ENCODE results near the gene PLEKHA5. TPM values are rescaled to one million over a fixed set of nuclear protein-coding genes. Genes with fewer than 3 reads are reported as not detected.

PLEKHA5 gene
- total RNA-seq, 5 donors from 2014 or later (not counting 1 experiment from before 2014, with no cell fraction given) = 0.96 to 11.0 (median 4.9) TPM

- H3K36me3 Mint-ChIP-seq = peaks cover 5% of the 10 kb centered on the region
- ChIA-PET POLR2A (no interaction called here), CTCF (interaction anchor here in 1 of 2 donors (0.7 kb wide), 1 partner anchor 10 kb away, joined by 3 read pairs; no protein-coding TSS in a partner anchor)
- H3K4me1 Mint-ChIP-seq = no peaks in the 10 kb centered on the region
- H3K4me3 Mint-ChIP-seq = no peak overlapping the region
- no peaks in the 10 kb centered on the region for H3K4me1 ChIP-seq (ENCODE audit: control insufficient read depth in 1 of 2, extremely low read depth in 1 of 2, insufficient read depth in 2 of 2, low read length in 2 of 2)
- no peak overlapping the region for H3K27ac Mint-ChIP-seq
- ATAC-seq (replicated peaks in 1 of 4) (no peak), DNase-seq (no peak)
- no peaks in the 10 kb centered on the region for H3K9me3 ChIP-seq
- H3K27me3 Mint-ChIP-seq = no peaks in the 10 kb centered on the region
- no peaks in the 10 kb centered on the region for H3K9me3 Mint-ChIP-seq
- no CpG with 5 or more reads among the region's 2 CpGs for WGBS (ENCODE audit: insufficient coverage)
- H3K27ac ChIP-seq (ENCODE audit: low read length) = no peak overlapping the region
- H3K27me3 ChIP-seq (replicated peaks in 1 of 2; ENCODE audit: control insufficient read depth in 2 of 2, extremely low read depth in 1 of 2, insufficient read depth in 2 of 2, low read length in 1 of 2) = no peaks in the 10 kb centered on the region
- no peak overlapping the region for H3K4me3 ChIP-seq (ENCODE audit: control insufficient read depth in 1 of 2, extremely low read depth in 1 of 2, low read length in 1 of 2)
- peaks cover 2 to 3% of the 10 kb centered on the region in 2 donors for H3K36me3 ChIP-seq (ENCODE audit: control insufficient read depth in 2 of 2, extremely low read depth in 1 of 2, insufficient read depth in 1 of 2, low read length in 1 of 2)
Observed at GRCh38 chr12:19375888-19376287, 246.4 kb downstream of the PLEKHA5 start.

- WGBS (ENCODE audit: insufficient coverage) = 93% methylated on average over 3 of the region's 5 CpGs
- no peak for DNase-seq
- ChIA-PET POLR2A (no interaction called here), CTCF (no interaction called here)
- no peak overlapping the region for H3K27ac ChIP-seq (ENCODE audit: low read length)
- no peaks in the 10 kb centered on the region for H3K27me3 ChIP-seq (replicated peaks in 1 of 2; ENCODE audit: control insufficient read depth in 2 of 2, extremely low read depth in 1 of 2, insufficient read depth in 2 of 2, low read length in 1 of 2)
- Mint-ChIP-seq H3K27ac (no peak overlapping the region), H3K4me3 (no peak overlapping the region), H3K9me3 (no peaks in the 10 kb centered on the region), H3K4me1 (no peaks in the 10 kb centered on the region), H3K27me3 (no peaks in the 10 kb centered on the region), H3K36me3 (no peaks in the 10 kb centered on the region)
- H3K4me1 ChIP-seq (ENCODE audit: control insufficient read depth in 1 of 2, extremely low read depth in 1 of 2, insufficient read depth in 2 of 2, low read length in 2 of 2) = no peaks in the 10 kb centered on the region
- no peak for ATAC-seq (replicated peaks in 1 of 4)
- H3K36me3 ChIP-seq (ENCODE audit: control insufficient read depth in 2 of 2, extremely low read depth in 1 of 2, insufficient read depth in 1 of 2, low read length in 1 of 2) = no peaks in the 10 kb centered on the region
- no peaks in the 10 kb centered on the region for H3K9me3 ChIP-seq
- no peak overlapping the region for H3K4me3 ChIP-seq (ENCODE audit: control insufficient read depth in 1 of 2, extremely low read depth in 1 of 2, low read length in 1 of 2)
Observed at GRCh38 chr12:19376691-19377090, 247.2 kb downstream of the PLEKHA5 start.

DNA sequence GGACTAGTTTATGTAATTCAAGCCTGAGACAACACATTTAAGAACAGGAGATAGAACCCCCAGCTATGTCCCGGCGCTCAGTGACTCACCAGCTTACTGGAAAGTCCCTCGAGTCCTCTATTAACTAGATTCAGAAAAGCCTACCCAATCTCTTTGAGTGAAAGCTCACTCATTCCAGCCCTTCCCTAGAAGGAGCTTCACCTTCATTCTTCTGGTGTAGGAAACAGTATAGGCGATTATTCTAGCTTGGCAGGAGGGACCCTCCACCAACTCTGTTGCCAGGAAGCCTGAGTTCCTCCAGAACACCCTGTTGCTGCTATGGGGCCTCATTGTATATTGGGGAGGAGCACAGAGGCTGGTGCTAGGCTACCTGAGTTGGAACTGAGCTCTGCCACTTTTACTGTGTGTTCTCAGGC lies 252.6 kb downstream of the PLEKHA5 start:
- Histone ChIP-seq H3K36me3 (ENCODE audit: control insufficient read depth in 2 of 2, extremely low read depth in 1 of 2, insufficient read depth in 1 of 2, low read length in 1 of 2) (no peaks in the 10 kb centered on the region), H3K4me1 (ENCODE audit: control insufficient read depth in 1 of 2, extremely low read depth in 1 of 2, insufficient read depth in 2 of 2, low read length in 2 of 2) (no peaks in the 10 kb centered on the region), H3K9me3 (no peaks in the 10 kb centered on the region), H3K27me3 (replicated peaks in 1 of 2; ENCODE audit: control insufficient read depth in 2 of 2, extremely low read depth in 1 of 2, insufficient read depth in 2 of 2, low read length in 1 of 2) (no peaks in the 10 kb centered on the region), H3K27ac (ENCODE audit: low read length) (no peak overlapping the region), H3K4me3 (ENCODE audit: control insufficient read depth in 1 of 2, extremely low read depth in 1 of 2, low read length in 1 of 2) (no peak overlapping the region)
- CTCF ChIA-PET = interaction anchor here in 1 of 2 donors (0.6 kb wide), 1 partner anchor 181 kb away, joined by 3 read pairs; no protein-coding TSS in a partner anchor
- no peaks in the 10 kb centered on the region for H3K9me3 Mint-ChIP-seq
- POLR2A ChIA-PET = no interaction called here
- H3K27me3 Mint-ChIP-seq = no peaks in the 10 kb centered on the region
- H3K27ac Mint-ChIP-seq = peak overlapping the region in 1 of 2 donors; percentile 16
- no peak overlapping the region for H3K4me3 Mint-ChIP-seq
- H3K4me1 Mint-ChIP-seq = peaks cover 0 to 4% (median 3%) of the 10 kb centered on the region in 3 donors
- DNase-seq = peak in 1 of 35 experiments; percentile 24
- WGBS (ENCODE audit: insufficient coverage) = 29% methylated on average over 3 of the region's 4 CpGs
- H3K36me3 Mint-ChIP-seq = no peaks in the 10 kb centered on the region
- peak in 1 of 4 experiments; percentile 37 for ATAC-seq (replicated peaks in 1 of 4)

GRCh38 chr12:19382563-19382962 lies 253.0 kb downstream of the PLEKHA5 start:
- no peak overlapping the region for H3K27ac Mint-ChIP-seq
- peaks cover 0 to 4% (median 3%) of the 10 kb centered on the region in 3 donors for H3K4me1 Mint-ChIP-seq
- POLR2A ChIA-PET = no interaction called here
- no peak overlapping the region for H3K4me3 Mint-ChIP-seq
- H3K27me3 ChIP-seq (replicated peaks in 1 of 2; ENCODE audit: control insufficient read depth in 2 of 2, extremely low read depth in 1 of 2, insufficient read depth in 2 of 2, low read length in 1 of 2) = no peaks in the 10 kb centered on the region
- CTCF ChIA-PET = no interaction called here
- H3K36me3 Mint-ChIP-seq = no peaks in the 10 kb centered on the region
- no peak overlapping the region for H3K4me3 ChIP-seq (ENCODE audit: control insufficient read depth in 1 of 2, extremely low read depth in 1 of 2, low read length in 1 of 2)
- ATAC-seq (replicated peaks in 1 of 4) (no peak), DNase-seq (no peak)
- no peaks in the 10 kb centered on the region for H3K36me3 ChIP-seq (ENCODE audit: control insufficient read depth in 2 of 2, extremely low read depth in 1 of 2, insufficient read depth in 1 of 2, low read length in 1 of 2)
- WGBS (ENCODE audit: insufficient coverage) = 94% methylated on average over 3 of the region's 9 CpGs
- H3K27ac ChIP-seq (ENCODE audit: low read length) = no peak overlapping the region
- H3K27me3 Mint-ChIP-seq = no peaks in the 10 kb centered on the region
- H3K4me1 ChIP-seq (ENCODE audit: control insufficient read depth in 1 of 2, extremely low read depth in 1 of 2, insufficient read depth in 2 of 2, low read length in 2 of 2) = no peaks in the 10 kb centered on the region
- H3K9me3 ChIP-seq = no peaks in the 10 kb centered on the region
- H3K9me3 Mint-ChIP-seq = no peaks in the 10 kb centered on the region

DNA sequence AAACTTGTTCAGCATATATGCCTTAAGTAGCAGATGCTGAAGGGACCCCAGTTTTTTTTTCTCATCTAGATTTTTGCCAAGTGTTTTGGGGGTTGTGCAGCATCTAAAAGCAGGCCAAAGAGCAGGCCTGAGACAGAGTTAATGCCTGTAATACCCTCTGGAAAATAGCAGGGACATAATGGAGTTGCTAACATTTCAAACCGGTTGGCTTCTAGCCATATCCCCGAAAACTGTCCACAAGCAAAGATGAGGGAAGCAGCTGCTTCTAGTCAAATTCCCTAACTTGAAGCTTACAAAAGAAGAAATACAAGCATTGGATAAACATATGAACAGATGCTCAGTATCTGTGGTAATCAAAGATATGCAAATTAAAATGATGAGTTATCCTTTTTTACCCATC lies 257.6 kb downstream of the PLEKHA5 start:
- H3K4me1 ChIP-seq (ENCODE audit: control insufficient read depth in 1 of 2, extremely low read depth in 1 of 2, insufficient read depth in 2 of 2, low read length in 2 of 2) = no peaks in the 10 kb centered on the region
- H3K27ac ChIP-seq (ENCODE audit: low read length) = no peak overlapping the region
- 100% methylated on average over 2 of the region's 2 CpGs for WGBS (ENCODE audit: insufficient coverage)
- H3K36me3 ChIP-seq (ENCODE audit: control insufficient read depth in 2 of 2, extremely low read depth in 1 of 2, insufficient read depth in 1 of 2, low read length in 1 of 2) = no peaks in the 10 kb centered on the region
- no peaks in the 10 kb centered on the region for H3K9me3 ChIP-seq
- H3K27me3 ChIP-seq (replicated peaks in 1 of 2; ENCODE audit: control insufficient read depth in 2 of 2, extremely low read depth in 1 of 2, insufficient read depth in 2 of 2, low read length in 1 of 2) = no peaks in the 10 kb centered on the region
- no peak for ATAC-seq (replicated peaks in 1 of 4)
- Mint-ChIP-seq H3K27ac (no peak overlapping the region), H3K4me1 (peaks cover 0 to 2% (median 2%) of the 10 kb centered on the region in 3 donors), H3K4me3 (no peak overlapping the region), H3K36me3 (no peaks in the 10 kb centered on the region), H3K9me3 (no peaks in the 10 kb centered on the region), H3K27me3 (peaks cover 0 to 1% of the 10 kb centered on the region in 2 donors)
- ChIA-PET CTCF (no interaction called here), POLR2A (interaction anchor here in 1 of 2 donors (0.6 kb wide), 1 partner anchor 94 kb away, joined by 3 read pairs; no protein-coding TSS in a partner anchor)
- DNase-seq = no peak
- no peak overlapping the region for H3K4me3 ChIP-seq (ENCODE audit: control insufficient read depth in 1 of 2, extremely low read depth in 1 of 2, low read length in 1 of 2)

DNA sequence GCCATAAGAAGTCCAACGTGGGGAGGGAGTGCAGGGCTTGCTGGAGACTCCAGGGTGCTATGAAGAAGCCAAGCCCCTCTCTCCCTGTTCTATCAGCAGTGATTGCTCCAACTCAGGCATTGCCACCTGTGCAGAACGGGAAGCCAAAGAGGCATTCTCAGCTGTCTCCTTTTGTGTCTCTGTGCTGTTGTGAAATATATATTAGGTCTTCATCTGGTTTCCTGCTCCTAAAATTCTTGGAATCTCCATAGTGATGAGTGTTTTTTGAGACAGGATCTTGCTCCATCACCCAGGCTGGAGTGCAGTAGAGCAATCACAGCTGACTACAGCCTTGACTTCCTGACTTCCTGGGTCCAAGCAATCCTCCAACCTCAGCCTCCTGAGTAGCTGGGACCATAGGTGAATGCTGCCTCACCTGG lies 258.6 kb downstream of the PLEKHA5 start:
- no peaks in the 10 kb centered on the region for H3K4me1 Mint-ChIP-seq
- Histone ChIP-seq H3K36me3 (ENCODE audit: control insufficient read depth in 2 of 2, extremely low read depth in 1 of 2, insufficient read depth in 1 of 2, low read length in 1 of 2) (no peaks in the 10 kb centered on the region), H3K4me3 (ENCODE audit: control insufficient read depth in 1 of 2, extremely low read depth in 1 of 2, low read length in 1 of 2) (no peak overlapping the region), H3K27ac (ENCODE audit: low read length) (no peak overlapping the region), H3K9me3 (no peaks in the 10 kb centered on the region), H3K4me1 (ENCODE audit: control insufficient read depth in 1 of 2, extremely low read depth in 1 of 2, insufficient read depth in 2 of 2, low read length in 2 of 2) (no peaks in the 10 kb centered on the region), H3K27me3 (replicated peaks in 1 of 2; ENCODE audit: control insufficient read depth in 2 of 2, extremely low read depth in 1 of 2, insufficient read depth in 2 of 2, low read length in 1 of 2) (no peaks in the 10 kb centered on the region)
- DNase-seq (no peak), ATAC-seq (replicated peaks in 1 of 4) (no peak)
- 20% methylated on average over 1 of the region's 2 CpGs for WGBS (ENCODE audit: insufficient coverage)
- no peaks in the 10 kb centered on the region for H3K9me3 Mint-ChIP-seq
- POLR2A ChIA-PET = no interaction called here
- CTCF ChIA-PET = no interaction called here
- no peaks in the 10 kb centered on the region for H3K36me3 Mint-ChIP-seq
- no peak overlapping the region for H3K4me3 Mint-ChIP-seq
- peaks cover 0 to 1% of the 10 kb centered on the region in 2 donors for H3K27me3 Mint-ChIP-seq
- no peak overlapping the region for H3K27ac Mint-ChIP-seq
